ENCODE measurements around the gene OR5AK2.

OR5AK2 gene

DNA sequence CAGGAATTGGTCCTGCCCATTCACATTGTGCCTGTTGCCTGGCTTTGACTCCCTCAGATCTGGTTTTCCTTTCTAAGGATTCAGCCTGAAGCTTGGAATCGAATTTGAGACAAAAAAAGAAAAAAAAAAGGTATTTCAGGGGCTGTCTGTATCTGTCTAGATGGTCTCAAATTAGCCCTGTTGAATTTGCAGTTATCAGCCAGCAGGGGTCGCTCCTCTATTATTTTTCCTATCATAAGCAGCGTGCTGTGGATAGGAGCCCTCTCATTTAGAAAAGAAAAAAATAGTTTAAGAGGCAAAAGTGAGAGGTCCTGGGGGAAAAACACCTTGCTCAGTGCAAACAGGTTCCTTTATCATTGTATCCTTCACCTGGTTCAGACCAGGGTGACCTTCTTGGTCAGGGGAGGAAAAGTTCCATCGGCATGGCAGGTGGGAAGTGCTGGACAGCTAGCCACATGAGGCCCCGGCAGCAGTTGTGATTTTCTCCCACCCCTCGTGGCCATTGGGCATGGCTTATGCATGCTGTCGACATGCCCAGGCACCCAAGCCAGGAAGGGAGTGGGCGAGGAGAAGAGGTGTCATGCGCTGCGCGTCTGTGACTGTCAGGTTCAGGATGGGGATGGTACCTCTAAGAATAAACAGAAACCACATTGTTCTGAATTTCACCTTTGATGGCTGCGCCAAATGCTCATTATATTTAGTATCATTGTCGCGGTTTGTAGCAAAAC lies 13.1 kb downstream of the OR5AK2 start:
- no peaks in the 10 kb centered on the region for H3K9me3 ChIP-seq (ENCODE audit: severe bottlenecking)
- no peak for ATAC-seq (ENCODE audit: low read depth)
- H3K4me3 ChIP-seq (ENCODE audit: severe bottlenecking): no peak overlapping the region
- no peak overlapping the region for H3K27ac ChIP-seq (ENCODE audit: poor library complexity, severe bottlenecking)
- no peak for DNase-seq (ENCODE audit: low spot score)
- no peaks in the 10 kb centered on the region for H3K4me1 ChIP-seq (ENCODE audit: insufficient read depth, poor library complexity, severe bottlenecking)
- no peaks in the 10 kb centered on the region for H3K36me3 ChIP-seq (ENCODE audit: low read depth)
- no peaks in the 10 kb centered on the region for H3K27me3 ChIP-seq (ENCODE audit: insufficient read depth, poor library complexity, severe bottlenecking)
- TF ChIP-seq, protein P1, sequence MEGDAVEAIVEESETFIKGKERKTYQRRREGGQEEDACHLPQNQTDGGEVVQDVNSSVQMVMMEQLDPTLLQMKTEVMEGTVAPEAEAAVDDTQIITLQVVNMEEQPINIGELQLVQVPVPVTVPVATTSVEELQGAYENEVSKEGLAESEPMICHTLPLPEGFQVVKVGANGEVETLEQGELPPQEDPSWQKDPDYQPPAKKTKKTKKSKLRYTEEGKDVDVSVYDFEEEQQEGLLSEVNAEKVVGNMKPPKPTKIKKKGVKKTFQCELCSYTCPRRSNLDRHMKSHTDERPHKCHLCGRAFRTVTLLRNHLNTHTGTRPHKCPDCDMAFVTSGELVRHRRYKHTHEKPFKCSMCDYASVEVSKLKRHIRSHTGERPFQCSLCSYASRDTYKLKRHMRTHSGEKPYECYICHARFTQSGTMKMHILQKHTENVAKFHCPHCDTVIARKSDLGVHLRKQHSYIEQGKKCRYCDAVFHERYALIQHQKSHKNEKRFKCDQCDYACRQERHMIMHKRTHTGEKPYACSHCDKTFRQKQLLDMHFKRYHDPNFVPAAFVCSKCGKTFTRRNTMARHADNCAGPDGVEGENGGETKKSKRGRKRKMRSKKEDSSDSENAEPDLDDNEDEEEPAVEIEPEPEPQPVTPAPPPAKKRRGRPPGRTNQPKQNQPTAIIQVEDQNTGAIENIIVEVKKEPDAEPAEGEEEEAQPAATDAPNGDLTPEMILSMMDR (IDR thresholded peaks at IDR 0.05; ENCODE audit: poor library complexity, severe bottlenecking): peak; percentile 10

DNA sequence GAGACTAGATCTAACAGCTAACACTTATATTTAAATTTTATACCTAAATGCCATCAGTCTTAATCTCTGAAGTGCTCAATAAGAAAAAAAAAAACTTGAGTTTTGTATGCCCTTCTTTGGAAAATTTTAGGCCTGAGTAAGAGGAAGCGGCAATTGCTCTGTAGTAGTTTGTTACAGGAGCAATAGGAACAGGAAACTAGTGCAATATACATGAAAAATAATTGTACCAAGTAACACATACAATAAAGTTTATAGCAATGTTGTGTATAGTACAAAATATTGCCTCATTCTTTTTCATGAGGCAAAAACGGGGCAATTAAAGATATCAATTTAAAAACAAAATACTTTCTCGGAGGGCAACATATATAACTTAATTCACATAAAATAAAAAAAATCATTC lies 19.7 kb downstream of the OR5AK2 start:
- DNase-seq (ENCODE audit: low spot score) (no peak), ATAC-seq (ENCODE audit: low read depth) (no peak)
- no peaks in the 10 kb centered on the region for H3K9me3 ChIP-seq (ENCODE audit: severe bottlenecking)
- TF ChIP-seq, protein P1 (IDR thresholded peaks at IDR 0.05; ENCODE audit: poor library complexity, severe bottlenecking): no peak
- no peaks in the 10 kb centered on the region for H3K27me3 ChIP-seq (ENCODE audit: insufficient read depth, poor library complexity, severe bottlenecking)
- no peaks in the 10 kb centered on the region for H3K4me1 ChIP-seq (ENCODE audit: insufficient read depth, poor library complexity, severe bottlenecking)
- no peak overlapping the region for H3K27ac ChIP-seq (ENCODE audit: poor library complexity, severe bottlenecking)
- no peaks in the 10 kb centered on the region for H3K36me3 ChIP-seq (ENCODE audit: low read depth)
- H3K4me3 ChIP-seq (ENCODE audit: severe bottlenecking): no peak overlapping the region

DNA sequence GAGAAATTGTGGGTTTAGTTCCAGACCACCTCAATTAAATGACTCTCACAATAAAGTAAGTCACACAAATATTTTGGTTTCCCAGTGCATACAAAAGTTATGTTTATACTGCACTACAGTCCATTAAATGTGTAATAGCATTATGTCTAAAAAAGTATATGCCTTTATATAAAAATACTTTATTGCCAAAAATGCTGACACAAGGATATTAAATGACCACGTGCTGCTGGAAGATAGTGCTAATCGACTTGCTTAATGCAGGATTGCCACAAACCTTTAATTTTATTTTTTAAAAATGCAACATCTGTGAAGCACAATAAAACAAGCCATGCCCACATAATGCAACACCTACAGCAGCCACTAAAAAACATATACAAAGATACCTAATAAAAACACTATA lies 27.0 kb downstream of the OR5AK2 start:
- ATAC-seq (ENCODE audit: low read depth): no peak
- Histone ChIP-seq H3K9me3 (ENCODE audit: severe bottlenecking) (no peaks in the 10 kb centered on the region), H3K27me3 (ENCODE audit: insufficient read depth, poor library complexity, severe bottlenecking) (no peaks in the 10 kb centered on the region), H3K36me3 (ENCODE audit: low read depth) (no peaks in the 10 kb centered on the region), H3K27ac (ENCODE audit: poor library complexity, severe bottlenecking) (no peak overlapping the region), H3K4me1 (ENCODE audit: insufficient read depth, poor library complexity, severe bottlenecking) (no peaks in the 10 kb centered on the region), H3K4me3 (ENCODE audit: severe bottlenecking) (no peak overlapping the region)
- TF ChIP-seq, protein P1 (IDR thresholded peaks at IDR 0.05; ENCODE audit: poor library complexity, severe bottlenecking): no peak
- no peak for DNase-seq (ENCODE audit: low spot score)

DNA sequence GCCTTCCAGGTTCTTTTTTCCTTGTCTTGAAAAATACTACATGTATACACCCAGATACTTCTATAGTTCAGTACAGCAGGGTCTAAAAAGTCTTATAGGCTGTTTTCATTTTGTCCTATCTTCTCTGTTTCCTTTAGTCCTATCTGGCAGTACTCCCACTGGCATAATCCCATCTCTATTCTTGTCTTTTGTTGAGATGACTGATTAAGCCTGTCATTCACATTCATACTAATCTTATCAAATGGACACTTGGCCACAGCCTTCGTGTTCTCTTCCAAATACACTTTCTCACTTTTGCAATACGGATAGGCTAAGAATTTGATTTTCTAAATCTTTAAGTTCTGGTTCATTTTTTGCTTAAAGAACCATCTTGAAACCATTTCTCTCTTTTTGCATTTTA lies 42.8 kb downstream of the OR5AK2 start:
- H3K4me1 ChIP-seq (ENCODE audit: insufficient read depth, poor library complexity, severe bottlenecking): no peaks in the 10 kb centered on the region
- H3K4me3 ChIP-seq (ENCODE audit: severe bottlenecking): no peak overlapping the region
- no peaks in the 10 kb centered on the region for H3K27me3 ChIP-seq (ENCODE audit: insufficient read depth, poor library complexity, severe bottlenecking)
- no peaks in the 10 kb centered on the region for H3K9me3 ChIP-seq (ENCODE audit: severe bottlenecking)
- no peak for ATAC-seq (ENCODE audit: low read depth)
- no peak overlapping the region for H3K27ac ChIP-seq (ENCODE audit: poor library complexity, severe bottlenecking)
- TF ChIP-seq, protein P1 (IDR thresholded peaks at IDR 0.05; ENCODE audit: poor library complexity, severe bottlenecking): no peak
- no peaks in the 10 kb centered on the region for H3K36me3 ChIP-seq (ENCODE audit: low read depth)
- no peak for DNase-seq (ENCODE audit: low spot score)

All from RWPE2 (cell line).